Activated CD8-positive, alpha-beta memory T cell treated with anti-CD3 and anti-CD28 coated beads for 1 hour (primary cell): ENCODE data around the gene MCCC1.
"Not testable (repeated sequence)": the region's sequence is repeated elsewhere in the genome, so short reads cannot be mapped to it uniquely, and the experiment has no call there.

Experiments used
- DNase-seq, 2 donors: peaks; one replicate each; pipeline ENCODE4 v3.0.0-alpha.2; 2020; ENCODE audit warnings: low read depth in 1 of 2; ENCODE audit errors: extremely low read depth in 1 of 2

Gene MCCC1

DNA sequence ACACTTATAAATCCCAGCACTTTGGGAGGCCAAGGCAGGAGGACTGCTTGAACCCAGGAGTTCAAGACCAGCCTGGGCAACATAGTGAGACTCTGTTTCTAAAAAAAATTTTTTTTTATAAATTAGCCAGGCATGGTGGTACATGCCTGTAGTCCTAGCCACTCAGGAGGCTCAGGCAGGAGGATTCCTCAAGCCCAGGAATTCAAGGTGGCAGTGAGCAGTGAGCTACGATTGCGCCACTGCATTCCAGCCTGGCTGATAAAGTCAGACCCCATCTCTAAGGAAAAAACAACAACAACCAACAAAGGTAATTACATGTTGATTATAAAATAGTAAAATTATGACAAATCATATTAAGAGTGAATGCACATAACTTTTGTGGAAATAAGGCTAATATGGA, 40.9 kb downstream of the MCCC1 start:
- no peak for DNase-seq

DNA sequence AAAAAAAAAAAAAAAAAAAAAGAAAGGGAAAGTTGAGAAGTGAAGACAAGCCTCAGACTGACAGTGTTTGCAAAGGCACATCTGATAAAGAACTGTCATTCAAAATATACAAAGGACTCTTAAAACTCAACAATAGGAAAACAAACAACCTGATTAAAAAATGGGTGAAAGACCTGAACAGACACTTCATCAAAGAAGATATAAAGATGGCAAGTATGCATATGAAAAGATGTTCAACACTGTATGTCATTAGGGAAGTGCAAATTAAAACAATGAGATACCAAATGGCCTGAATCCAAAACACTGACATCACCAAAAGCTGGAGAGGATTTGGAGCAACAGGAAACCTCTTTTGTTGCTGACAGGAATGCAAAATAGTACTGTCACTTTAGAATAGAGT, 48.6 kb downstream of the MCCC1 start:
- no peak for DNase-seq

DNA sequence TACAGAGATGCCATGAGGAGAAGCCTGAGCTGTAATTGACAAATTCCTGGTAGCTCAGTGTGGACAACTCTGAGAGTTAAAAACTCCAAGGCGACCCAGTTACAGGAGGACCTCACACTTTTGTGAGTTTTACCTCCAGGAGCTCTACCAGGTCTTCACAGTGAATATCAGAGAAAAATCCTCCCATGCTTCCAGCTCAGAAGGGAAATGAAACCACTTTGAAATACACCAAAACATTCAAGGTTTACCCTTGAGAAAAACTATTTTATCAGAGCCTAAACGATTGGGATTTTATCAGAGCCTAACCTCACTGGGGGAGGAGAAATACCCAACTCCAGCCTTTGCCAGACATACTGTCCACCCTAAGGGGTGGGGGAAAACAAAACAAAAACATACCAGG, 52.4 kb downstream of the MCCC1 start:
- DNase-seq, result no peak

DNA sequence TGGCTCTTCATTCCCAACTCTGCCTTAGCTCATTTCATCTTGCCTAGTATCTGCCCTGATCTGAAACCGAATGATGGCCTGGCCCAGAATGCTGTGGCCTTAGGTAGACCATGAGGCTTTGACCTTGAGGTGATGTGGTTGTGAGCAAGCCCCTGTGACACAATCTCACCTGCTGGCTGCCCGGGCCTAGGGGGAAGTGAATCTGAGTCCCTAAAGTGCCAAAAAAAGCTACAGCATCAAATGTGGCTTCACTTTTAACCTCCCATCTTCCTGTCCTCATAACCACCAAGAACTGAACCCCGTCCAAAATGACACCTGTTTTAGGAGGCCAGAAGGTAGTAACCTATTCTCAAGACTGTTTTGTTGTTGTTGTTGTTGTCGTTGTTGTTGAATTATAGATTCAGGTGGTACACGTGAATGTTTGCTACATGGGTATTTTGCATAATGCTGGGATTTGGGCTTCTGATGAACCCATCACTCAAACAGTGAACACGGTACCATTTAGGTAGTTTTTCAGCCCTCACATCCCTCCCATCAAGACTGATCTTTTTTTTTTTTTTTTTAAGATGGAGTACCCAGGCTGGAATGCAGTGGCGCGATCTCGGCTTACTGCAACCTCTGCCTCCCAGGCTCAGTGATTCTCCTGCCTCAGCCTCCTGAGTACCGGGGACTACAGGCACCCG, 54.6 kb downstream of the MCCC1 start:
- no peak for DNase-seq

DNA sequence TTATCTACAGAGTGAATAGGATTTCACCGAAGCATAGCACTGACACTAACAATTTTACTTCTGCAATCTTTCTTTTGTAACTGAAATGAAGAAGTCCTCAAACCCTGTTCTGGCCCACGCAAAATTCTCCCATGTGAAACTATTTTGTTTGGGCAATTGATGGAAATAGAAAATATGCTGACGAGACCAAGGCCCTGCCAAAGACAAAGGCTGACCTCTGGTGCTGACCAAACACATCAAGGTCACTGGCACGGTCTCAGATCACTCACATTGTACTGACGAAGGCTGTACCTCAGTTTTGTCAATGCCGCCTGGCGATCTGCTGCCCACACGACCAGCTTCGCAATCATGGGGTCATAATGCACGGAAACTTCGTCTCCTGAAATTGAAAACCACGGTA, 60.5 kb downstream of the MCCC1 start:
- DNase-seq, result no peak

DNA sequence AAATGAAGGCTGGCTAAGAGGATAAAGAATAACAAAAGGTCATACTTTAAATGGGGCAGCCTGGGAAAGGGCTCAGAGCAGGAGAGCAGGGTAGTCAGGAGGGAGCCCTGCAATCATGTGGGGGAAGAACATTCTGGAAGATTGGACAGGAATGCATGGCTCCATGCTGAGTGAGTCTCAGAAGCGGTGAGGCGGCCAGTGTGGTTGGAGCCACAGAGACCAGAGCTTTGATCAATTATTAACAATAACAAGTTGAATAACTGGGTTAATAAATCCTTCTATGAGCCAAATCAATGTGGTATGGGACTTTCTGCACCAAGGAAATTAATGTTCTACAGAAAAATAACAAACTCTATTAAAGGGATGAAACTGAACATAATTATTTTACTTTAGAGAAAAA, 61.1 kb downstream of the MCCC1 start:
- DNase-seq, result no peak

DNA sequence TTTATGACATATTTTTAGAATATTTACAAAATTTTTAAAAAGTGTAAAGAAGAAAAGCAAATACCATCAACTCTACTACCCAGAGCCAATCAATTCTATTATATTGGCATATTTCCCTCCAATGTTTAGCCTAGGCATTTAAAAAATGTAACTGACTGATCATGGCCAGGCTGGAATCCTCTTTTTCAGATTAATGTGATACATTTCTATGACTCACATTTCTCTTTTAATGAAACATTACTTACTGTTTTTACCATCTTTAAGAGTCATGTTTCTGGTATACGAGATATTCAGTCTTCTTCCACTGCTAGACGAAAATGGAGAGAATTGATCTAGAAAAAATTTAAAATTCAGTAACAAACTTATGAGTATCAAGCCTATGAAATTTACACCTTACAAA, 65.5 kb downstream of the MCCC1 start:
- DNase-seq, result no peak

DNA sequence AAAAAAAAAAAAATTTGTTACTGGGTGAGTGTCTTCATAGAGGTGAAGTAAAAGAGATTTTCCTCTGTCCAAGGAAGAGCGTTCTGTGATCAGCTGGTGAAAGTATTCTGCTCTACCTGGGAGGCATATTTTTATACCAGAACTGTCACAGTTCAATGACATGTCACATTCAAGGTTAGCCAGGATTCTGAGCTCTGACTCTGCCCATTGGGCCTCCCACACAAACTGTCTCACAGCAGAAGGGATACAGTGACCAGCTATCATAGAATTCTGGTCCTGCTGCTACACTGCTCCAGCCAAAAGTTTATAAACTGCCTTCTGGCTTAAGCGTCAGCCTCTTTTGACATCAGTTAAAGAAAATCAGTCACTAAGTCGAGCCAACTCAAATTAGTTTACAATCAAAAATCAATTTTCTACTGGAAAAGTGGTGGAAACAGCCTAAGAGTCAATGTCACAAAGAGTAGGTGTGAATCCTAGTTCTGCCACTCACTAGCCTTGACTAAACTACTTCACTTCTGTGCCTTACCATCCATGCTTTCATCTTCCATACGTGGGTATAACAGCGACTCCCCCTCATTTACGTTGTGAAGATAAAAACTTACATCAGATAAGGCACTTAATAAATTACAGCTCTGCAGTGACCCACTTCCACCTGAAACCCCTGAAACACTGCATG, 66.3 kb downstream of the MCCC1 start:
- no peak for DNase-seq

DNA sequence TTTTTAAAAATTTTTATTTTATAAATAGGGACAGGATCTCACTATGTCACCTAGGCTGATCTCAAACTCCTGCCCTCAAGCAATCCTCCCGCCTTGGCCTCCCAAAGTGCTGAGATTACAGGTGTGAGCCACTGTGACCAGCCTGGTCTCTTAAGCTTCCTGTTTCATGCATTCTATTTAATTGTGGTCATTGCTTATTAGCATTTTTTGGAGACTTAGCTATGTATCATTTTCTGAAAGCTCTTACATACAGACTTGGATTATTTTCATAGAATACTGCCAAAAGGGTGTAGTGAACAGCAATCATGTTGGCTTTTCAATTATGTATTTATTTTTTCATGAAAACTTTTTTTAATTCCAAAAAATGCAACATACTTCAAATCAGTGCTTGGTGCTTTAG, 67.5 kb downstream of the MCCC1 start:
- no peak for DNase-seq

DNA sequence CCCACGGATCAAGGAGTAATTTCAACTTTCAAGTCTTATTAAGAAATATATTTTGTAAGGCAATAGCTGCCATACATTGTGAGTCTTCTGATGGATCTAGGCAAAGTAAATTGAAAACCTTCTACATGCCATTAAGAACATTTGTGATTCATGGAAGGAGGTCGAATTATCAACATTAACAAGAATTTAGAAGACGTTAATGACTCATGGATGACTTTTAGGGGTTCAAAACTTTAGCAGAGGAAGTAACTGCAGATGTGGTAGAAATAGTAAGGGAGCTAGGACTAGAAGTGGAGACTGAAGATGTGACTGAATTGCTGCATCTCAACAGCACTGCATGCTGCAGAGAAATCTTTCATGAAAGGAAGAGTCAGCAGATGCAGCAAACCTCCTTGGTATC, 70.9 kb downstream of the MCCC1 start:
- no peak for DNase-seq

DNA sequence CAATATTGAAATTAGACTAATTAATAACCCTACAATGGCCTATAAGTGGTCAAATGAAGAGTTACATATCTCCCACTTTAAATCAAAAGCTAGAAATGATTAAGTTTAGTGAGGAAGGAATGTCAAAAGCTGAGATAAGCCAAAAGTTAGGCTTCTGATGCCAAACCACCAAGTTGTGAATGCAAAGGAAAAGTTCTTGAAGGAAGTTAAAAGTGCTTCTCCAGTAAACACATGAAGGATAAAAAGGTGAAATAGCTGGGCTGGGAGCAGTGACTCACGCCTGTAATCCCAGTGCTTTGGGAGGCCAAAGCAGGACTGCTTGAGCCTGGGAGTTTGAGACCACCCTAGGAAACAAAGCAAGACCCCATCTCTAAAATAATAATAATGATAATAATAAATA, 72.0 kb downstream of the MCCC1 start:
- DNase-seq, result no peak

DNA sequence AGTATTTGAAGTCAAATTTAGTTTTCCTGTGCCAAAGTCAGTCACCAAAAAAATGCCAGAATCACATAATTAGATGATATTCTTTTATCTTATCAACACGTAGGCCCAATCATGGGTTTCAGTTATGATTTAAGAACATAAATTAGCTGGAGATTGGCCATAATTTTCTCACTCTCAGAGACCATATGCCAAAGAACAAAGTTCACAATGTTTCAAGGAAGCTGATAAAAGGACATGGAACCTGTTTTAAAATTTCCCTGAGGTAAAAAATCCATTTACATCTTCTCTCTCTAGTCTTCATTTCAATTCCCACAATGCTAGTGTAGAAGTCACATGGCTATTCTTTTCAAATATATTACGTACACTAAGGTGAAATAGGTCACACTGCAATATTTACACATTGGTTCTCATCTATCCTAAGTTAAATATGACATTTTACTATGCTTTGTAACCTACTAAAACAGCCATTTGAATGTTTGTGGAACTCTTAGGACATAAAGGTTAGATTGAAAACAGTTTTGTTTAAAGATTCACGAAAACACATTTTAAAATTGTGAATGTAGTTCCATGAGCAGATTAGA, 76.3 kb downstream of the MCCC1 start:
- DNase-seq, result no peak

DNA sequence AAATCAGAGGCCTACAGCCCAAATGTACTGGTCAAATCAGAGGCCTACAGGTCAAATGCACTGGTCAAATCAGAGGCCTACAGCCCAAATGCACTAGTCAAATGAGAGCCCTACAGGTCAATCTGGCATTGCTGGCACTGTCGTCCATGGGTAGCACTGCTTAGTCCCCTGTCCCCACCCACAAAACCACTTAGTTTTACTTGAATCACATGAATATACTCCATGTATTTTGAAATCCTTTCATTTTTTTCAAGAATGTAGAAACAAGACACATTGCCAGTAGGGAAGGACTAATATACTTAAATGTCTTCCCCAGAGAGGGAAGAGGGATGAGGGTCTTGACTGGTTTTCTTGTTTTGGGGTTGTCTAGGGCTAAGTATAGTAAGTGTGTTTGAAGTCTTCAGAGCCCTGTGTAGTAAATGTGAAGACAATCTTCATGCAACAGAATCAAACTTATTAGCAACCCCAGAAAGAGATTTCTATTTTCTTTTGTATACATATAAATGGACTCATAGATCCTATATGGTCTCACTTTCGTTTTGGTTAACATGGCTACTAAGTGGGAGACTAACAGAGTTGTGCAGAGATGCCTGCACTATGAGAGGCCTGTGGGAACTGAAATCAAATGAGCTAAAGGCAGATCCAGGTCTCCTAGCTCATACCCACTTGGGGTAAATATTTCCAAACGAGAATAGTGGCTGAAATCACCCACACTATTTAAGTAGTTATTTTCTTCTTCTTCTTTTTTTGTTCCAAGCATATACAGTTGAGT, 80.7 kb downstream of the MCCC1 start:
- no peak for DNase-seq

DNA sequence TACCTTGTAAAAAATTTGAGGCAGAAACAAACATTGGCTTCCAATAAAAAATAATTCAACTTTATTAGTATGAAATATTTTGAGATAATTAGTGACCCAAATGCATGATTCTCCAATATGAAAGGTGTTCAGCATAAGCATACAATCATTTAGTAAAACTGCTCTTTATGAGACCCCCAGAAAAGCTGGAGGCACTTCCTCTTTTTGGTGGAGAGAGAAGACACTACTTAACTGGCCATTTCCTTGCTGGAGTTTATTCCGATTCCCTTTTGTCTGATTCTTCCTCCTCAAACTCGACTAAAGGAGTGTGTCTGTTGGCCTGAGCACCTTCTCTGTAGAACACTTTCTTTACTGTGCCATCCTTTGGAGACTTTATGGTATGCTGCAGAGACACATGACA, 84.1 kb downstream of the MCCC1 start:
- DNase-seq, result no peak

DNA sequence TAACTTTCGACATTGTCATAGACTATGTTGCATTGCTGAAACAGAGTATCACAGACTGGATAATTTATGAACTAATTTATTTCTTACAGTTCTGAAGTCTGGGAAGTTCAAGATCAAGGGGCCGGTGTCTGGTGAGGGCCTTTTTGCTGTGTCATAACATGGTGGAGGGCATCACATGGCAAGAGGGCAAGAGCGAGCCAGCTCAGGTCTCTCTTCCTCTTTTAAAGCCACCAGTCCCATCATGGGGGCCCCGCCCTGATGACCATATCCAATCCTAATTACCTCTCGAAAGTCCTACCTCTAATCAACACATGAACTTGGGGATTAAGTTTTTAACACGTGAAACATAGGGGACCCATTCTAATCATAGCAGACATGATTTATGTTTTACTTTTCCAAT, 85.4 kb downstream of the MCCC1 start:
- DNase-seq, result no peak

DNA sequence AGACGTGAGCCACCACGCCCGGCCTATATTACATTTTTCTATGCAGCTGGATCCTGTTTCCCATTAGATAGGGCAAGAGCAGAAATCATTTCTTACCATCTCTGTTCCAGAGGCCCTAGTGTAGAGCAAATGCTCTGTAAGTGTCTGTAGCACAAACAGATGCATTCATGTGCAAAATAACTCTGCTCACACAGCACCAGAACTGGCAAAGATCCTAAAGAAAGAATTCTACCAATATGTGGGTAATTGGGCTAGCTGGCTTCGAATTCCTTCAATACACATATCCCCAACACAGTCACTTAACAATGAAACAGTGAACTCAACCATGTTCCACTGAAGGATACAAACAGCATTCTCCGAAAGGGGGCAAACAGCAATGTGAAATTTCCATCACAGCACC, 86.2 kb downstream of the MCCC1 start:
- DNase-seq, result no peak

DNA sequence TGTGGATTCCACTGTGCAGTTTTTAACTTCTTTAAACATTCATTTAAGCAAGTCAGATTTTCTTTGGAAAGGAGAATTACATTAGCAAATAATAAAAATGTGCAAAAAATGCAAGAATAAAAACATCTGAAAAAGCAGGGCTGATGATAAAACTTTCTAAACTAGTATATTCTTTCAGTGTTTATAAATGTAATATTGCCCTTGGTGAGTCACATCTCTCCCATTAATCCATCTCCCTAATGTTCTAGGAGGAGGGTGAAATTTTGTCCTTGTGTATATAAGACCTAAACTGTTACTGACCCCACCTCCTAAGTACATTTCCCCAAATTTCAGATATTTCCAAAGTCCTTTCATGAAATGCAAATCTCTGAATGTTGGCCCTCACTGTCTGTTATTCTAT, 90.5 kb downstream of the MCCC1 start:
- no peak for DNase-seq

DNA sequence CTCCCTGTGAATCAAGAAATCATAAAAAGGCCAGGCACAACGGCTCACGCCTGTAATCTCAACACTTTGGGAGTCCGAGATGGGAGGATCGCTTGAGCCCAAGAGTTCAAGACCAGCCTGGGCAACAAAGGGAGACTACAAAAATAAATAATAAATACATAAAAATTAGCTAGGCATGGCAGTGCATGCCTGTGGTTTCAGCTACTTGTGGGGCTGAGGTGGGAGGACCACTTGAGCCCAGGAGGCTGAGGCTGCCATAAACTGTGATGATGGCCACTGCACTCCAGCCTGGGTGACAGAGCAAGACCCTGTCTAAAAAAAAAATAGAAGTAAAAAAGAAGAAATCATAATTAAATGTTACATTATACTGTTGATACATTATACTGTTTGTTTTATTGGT, 91.0 kb downstream of the MCCC1 start:
- no peak for DNase-seq

DNA sequence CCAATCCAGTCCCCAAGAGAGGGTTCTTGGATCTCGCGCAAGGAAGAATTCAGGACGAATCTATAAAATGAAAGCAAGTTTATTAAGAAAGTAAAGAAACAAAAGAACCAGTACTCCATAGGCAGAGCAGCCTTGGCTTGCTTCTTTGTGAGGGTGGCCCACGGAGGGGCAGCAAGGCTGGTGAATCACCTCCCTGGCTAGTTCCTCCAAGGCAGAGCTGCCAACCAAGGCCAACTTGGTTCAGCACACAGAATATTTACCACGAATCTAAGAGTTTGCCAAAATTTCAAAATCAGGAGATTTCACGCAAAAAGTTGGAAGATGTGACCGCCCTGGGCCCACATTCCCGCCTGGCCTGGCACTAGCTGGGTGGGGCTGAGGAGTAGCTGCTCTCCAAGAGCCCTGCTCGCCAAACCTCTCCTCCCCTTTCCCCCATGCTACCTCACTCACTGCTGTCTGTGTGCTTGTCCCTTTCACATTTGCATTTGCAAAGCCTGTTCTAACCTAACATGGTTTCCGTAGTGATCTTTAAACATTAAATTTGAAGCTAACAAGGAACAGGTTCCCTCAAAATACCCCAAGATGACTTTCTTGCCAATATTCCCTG, 92.8 kb downstream of the MCCC1 start:
- no peak for DNase-seq

DNA sequence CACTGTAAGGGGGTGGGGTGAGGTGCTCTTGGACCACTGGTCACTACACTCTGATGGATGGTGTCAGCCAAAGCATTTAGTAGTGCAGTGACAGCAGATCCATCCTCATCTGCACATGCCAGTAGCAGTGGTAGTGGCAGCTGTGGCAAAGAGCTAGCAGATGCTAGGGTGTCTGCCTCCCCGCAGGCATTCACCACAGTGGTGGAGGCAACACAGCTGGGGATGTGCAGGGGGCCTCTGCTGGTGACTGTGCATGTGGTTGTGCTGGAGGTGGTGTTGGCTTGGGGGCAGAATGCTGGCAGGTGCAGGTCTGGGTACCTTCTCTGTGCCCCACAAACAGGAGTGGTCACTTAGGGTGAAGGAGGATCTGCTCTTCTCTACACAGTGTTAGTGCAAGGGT, 99.5 kb downstream of the MCCC1 start:
- DNase-seq, result no peak

DNA sequence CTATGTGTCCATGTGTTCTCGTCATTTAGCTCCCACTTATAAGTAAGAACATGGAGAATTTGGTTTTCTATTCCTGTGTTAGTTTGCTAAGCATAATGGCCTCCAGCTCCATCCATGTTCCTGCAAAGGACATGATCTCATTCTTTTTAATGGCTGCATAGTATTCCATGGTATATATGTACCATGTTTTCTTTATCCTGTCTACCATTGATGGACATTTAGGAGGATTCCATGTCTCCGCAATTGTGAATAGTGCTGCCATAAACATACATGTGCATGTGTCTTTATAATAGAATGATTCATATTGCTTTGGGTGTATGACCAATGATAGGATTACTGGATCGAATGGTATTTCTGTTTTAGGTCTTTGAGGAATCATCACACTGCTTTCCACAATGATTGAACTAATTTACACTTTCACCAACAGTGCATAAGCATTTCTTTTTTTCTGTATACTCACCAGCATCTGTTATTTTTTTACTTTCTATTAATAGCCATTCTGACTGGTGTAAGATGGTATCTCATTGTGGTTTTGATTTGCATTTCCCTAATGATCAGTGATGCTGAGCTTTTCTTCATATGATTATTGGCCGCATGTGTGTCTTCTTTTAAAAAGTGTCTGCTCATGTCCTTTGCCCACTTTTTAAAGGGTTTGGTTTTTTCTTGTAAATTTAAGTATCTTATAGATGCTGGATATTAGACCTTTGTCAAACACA, 105.7 kb downstream of the MCCC1 start:
- DNase-seq, result not testable (repeated sequence)
